ENCODE results near the gene SOCS6. TPM values are rescaled to one million over a fixed set of nuclear protein-coding genes. Genes with fewer than 3 reads are reported as not detected.

The SOCS6 gene
- total and polyA plus RNA-seq, 2 of the 13 experiments (the other 11 are each of a cell fraction or from before 2014, with no cell fraction given): 18.6 to 38.3 TPM

- TF ChIP-seq DMTF1 (CRISPR knock-in tag; IDR thresholded peaks at IDR 0.05) (no peak), NFE2L1 (CRISPR knock-in tag; IDR thresholded peaks at IDR 0.05; ENCODE audit: borderline replicate concordance) (no peak), ZNF567 (CRISPR knock-in tag; IDR thresholded peaks at IDR 0.05; ENCODE audit: borderline replicate concordance) (no peak; the same call in 1 of the 2 replicates), RFX5 (IDR thresholded peaks at IDR 0.05; ENCODE audit: low read depth, low read length) (no peak), ZNF597 (CRISPR knock-in tag; IDR thresholded peaks at IDR 0.05) (no peak), ZNF180 (CRISPR knock-in tag; IDR thresholded peaks at IDR 0.05; ENCODE audit: borderline replicate concordance, low read depth) (no peak), ZNF501 (CRISPR knock-in tag; IDR thresholded peaks at IDR 0.05) (no peak), GLMP (CRISPR knock-in tag; IDR thresholded peaks at IDR 0.05; ENCODE audit: borderline replicate concordance) (no peak), ZNF713 (CRISPR knock-in tag; IDR thresholded peaks at IDR 0.05) (no peak), ZNF282 (IDR thresholded peaks at IDR 0.05; ENCODE audit: partially characterized antibody) (no peak), ZNF569 (CRISPR knock-in tag; IDR thresholded peaks at IDR 0.05; ENCODE audit: borderline replicate concordance) (no peak), ZFYVE20 (CRISPR knock-in tag; IDR thresholded peaks at IDR 0.05; ENCODE audit: borderline replicate concordance, low read depth) (no peak), ZNF124 (CRISPR knock-in tag; IDR thresholded peaks at IDR 0.05) (no peak), TAF1 (CRISPR knock-in tag; IDR thresholded peaks at IDR 0.05) (no peak), ZNF12 (CRISPR knock-in tag; IDR thresholded peaks at IDR 0.05) (no peak), ATRX (CRISPR knock-in tag; IDR thresholded peaks at IDR 0.05; ENCODE audit: borderline replicate concordance) (no peak), CREM (IDR thresholded peaks at IDR 0.05) (peak; percentile 43; the same call in 1 of the 2 replicates), CREM (CRISPR knock-in tag; IDR thresholded peaks at IDR 0.05) (no peak), ZNF207 (IDR thresholded peaks at IDR 0.05; ENCODE audit: borderline replicate concordance) (no peak), KLF6 (CRISPR knock-in tag; IDR thresholded peaks at IDR 0.05) (no peak), ZFP36L2 (CRISPR knock-in tag; IDR thresholded peaks at IDR 0.05) (no peak), RFX3 (CRISPR knock-in tag; IDR thresholded peaks at IDR 0.05) (peak; percentile 56; the same call in 1 of the 2 replicates), ATM (IDR thresholded peaks at IDR 0.05; ENCODE audit: borderline replicate concordance) (no peak), KLF9 (CRISPR knock-in tag; IDR thresholded peaks at IDR 0.05; ENCODE audit: low read depth) (no peak), ZNF737 (CRISPR knock-in tag; IDR thresholded peaks at IDR 0.05; ENCODE audit: borderline replicate concordance) (no peak), MLLT10 (CRISPR knock-in tag; IDR thresholded peaks at IDR 0.05) (no peak)
Measured at GRCh38 chr18:70376914-70377258, 88.0 kb downstream of the SOCS6 start (continued).

Data from HepG2 (cell line).